GM21381 (cell line): Measurements from ENCODE around the gene PLA2G4E.

Experiments
- ATAC-seq: cut with Tn5 transposase; IDR thresholded peaks from one replicate; pipeline ENCODE4 v1.9.1; 2021; ENCODE audit warnings: mild to moderate bottlenecking, moderate library complexity; ENCODE audit not compliant: unreplicated experiment

PLA2G4E gene

GRCh38 chr15:41937568-41937923, 83.3 kb downstream of the PLA2G4E start:
- ATAC-seq, result no peak

GRCh38 chr15:41936649-41937567, 83.9 kb downstream of the PLA2G4E start:
- no peak for ATAC-seq

GRCh38 chr15:41936155-41936554, 84.7 kb downstream of the PLA2G4E start:
- no peak for ATAC-seq

- no peak for ATAC-seq
Measured at GRCh38 chr15:41935566-41936020, 85.2 kb downstream of the PLA2G4E start.

- no peak for ATAC-seq
Measured at GRCh38 chr15:41934843-41935242, 86.0 kb downstream of the PLA2G4E start.

GRCh38 chr15:41933771-41934170, 87.1 kb downstream of the PLA2G4E start:
- no peak for ATAC-seq

- no peak for ATAC-seq
Measured at GRCh38 chr15:41933326-41933725, 87.5 kb downstream of the PLA2G4E start.

GRCh38 chr15:41932511-41933289, 88.1 kb downstream of the PLA2G4E start:
- ATAC-seq, result no peak

- ATAC-seq, result no peak
Measured at GRCh38 chr15:41932101-41932500, 88.7 kb downstream of the PLA2G4E start.
